PC-9 (cell line): Measurements from ENCODE around the gene FAM3B.

Source experiments
- EZH2 ChIP-seq: fragments of 200-600 bp; sonication (generic); IDR thresholded peaks from 2 replicates; pipeline ENCODE4 v1.8.0; 2017; ENCODE audit warnings: antibody characterized with exemption, low read depth
- TF ChIP-seq, protein P1 (sequence below): fragments of 200-600 bp; sonication (generic); conservative IDR thresholded peaks from 2 replicates; pipeline ENCODE4 v1.6.1; 2017; ENCODE audit warnings: mixed run types, antibody characterized with exemption, mild to moderate bottlenecking, moderate library complexity

DNA sequence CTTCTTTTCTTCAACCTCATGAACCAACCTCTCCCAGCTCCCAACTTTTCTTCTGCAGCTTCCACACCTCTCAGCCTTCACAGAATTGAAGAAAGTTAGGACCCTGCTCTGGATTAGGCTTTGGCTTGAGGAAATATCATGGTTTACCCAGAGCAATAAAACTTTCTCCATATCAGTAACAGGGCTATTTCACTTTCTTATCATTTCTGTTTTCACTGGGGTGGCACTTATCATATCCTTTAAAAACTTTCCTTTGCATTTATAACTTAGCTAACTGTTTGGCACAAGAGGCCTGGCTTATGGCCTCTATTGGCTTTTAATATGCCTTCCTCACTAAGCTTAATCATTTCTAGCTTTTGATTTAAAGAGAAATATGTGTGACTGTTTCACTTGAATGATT lies 9.4 kb upstream of the FAM3B start:
- no peak for TF ChIP-seq EZH2
- TF ChIP-seq, protein P1, sequence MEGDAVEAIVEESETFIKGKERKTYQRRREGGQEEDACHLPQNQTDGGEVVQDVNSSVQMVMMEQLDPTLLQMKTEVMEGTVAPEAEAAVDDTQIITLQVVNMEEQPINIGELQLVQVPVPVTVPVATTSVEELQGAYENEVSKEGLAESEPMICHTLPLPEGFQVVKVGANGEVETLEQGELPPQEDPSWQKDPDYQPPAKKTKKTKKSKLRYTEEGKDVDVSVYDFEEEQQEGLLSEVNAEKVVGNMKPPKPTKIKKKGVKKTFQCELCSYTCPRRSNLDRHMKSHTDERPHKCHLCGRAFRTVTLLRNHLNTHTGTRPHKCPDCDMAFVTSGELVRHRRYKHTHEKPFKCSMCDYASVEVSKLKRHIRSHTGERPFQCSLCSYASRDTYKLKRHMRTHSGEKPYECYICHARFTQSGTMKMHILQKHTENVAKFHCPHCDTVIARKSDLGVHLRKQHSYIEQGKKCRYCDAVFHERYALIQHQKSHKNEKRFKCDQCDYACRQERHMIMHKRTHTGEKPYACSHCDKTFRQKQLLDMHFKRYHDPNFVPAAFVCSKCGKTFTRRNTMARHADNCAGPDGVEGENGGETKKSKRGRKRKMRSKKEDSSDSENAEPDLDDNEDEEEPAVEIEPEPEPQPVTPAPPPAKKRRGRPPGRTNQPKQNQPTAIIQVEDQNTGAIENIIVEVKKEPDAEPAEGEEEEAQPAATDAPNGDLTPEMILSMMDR = no peak
